Endothelial cell of umbilical vein (primary cell): ENCODE measurements around the gene CCNT2. TPM values are rescaled to one million over a fixed set of nuclear protein-coding genes. Genes with fewer than 3 reads are reported as not detected.

ENCODE experiments used
- BruUV-seq: library from RNA; stranded (reverse); fragments of 400-500 nt; replicated peaks from 2 replicates; lab custom pipeline; 2021; lab: Mats Ljungman, UMichigan
- CTCF ChIA-PET: fragments of 300-600, 350-600 bp; sonication (Branson Sonifier 250); formaldehyde crosslinking; loops from one replicate; lab custom pipeline; 2021; ENCODE audit warnings: antibody characterized with exemption, inconsistent platforms; lab: Charles Lee
- POLR2A ChIA-PET: fragments of 300-600, 350-600 bp; sonication (Branson Sonifier 250); formaldehyde crosslinking; loops from one replicate; lab custom pipeline; 2021; ENCODE audit warnings: antibody characterized with exemption, inconsistent platforms; lab: Charles Lee
- DNase-seq: peaks from one replicate; pipeline ENCODE4 v3.0.0-alpha.2; 2011; ENCODE audit warnings: low read depth, low spot score
- FAIRE-seq: peaks from 2 replicates; lab custom pipeline; 2011; peaks lifted over from hg19 to GRCh38; lab: Jason Lieb, UNC
- H2AFZ ChIP-seq: 2 replicates; pipeline ENCODE4 v1.6.0; 2012; ENCODE audit warnings: low read depth, low read length, control low read depth, inconsistent platforms
- H3K27ac ChIP-seq: 2 replicates; pipeline ENCODE4 v1.5.1; 2011; ENCODE audit warnings: low read depth, mild to moderate bottlenecking, control low read depth, low read length, moderate library complexity; ENCODE audit not compliant: insufficient read depth
- H3K27me3 ChIP-seq, 2 experiments: 2 replicates each; pipeline versions ENCODE4 v1.6.0 to v1.6.1; 2011; ENCODE audit warnings: low read length in 2 of 2, mixed read lengths in 1 of 2; ENCODE audit not compliant: control insufficient read depth in 2 of 2, insufficient read depth in 2 of 2
- H3K36me3 ChIP-seq, 2 experiments: 2 replicates in 1 of 2; 3 replicates in 1 of 2; pipeline ENCODE4 v1.5.1; 2011; ENCODE audit warnings: low read length in 2 of 2, mild to moderate bottlenecking in 1 of 2, moderate library complexity in 1 of 2; ENCODE audit not compliant: control insufficient read depth in 2 of 2, insufficient read depth in 2 of 2; ENCODE audit errors: extremely low read depth in 1 of 2
- H3K4me1 ChIP-seq: 3 replicates; pipeline ENCODE4 v1.5.1; 2011; ENCODE audit warnings: mild to moderate bottlenecking, low read length; ENCODE audit not compliant: control insufficient read depth, insufficient read depth; ENCODE audit errors: extremely low read depth
- H3K4me2 ChIP-seq: 2 replicates; pipeline ENCODE4 v1.6.1; 2011; ENCODE audit warnings: low read length, control low read depth, mixed read lengths; ENCODE audit not compliant: insufficient read depth
- H3K4me3 ChIP-seq, 3 experiments: fragments of 200-600 bp in 1 of 3; sonication (generic), shearing (Covaris generic) in 1 of 3; replicated peaks in 1 of 3; 2 replicates each; pipeline ENCODE4 v1.5.1; 2011 to 2016; ENCODE audit warnings: control low read depth in 3 of 3, low read length in 3 of 3, mild to moderate bottlenecking in 2 of 3, inconsistent platforms in 1 of 3, low read depth in 1 of 3, moderate library complexity in 1 of 3; ENCODE audit not compliant: insufficient read depth in 1 of 3
- H3K79me2 ChIP-seq: 2 replicates; pipeline ENCODE4 v1.6.0; 2012; ENCODE audit warnings: low read length, inconsistent platforms; ENCODE audit not compliant: control insufficient read depth, insufficient read depth
- H3K9ac ChIP-seq: replicated peaks from 2 replicates; pipeline ENCODE3; 2011; ENCODE audit warnings: low read length, control low read depth; ENCODE audit not compliant: insufficient read depth; ENCODE audit errors: extremely low read depth
- H3K9me1 ChIP-seq: replicated peaks from 3 replicates; pipeline ENCODE4 v1.6.0; 2011; ENCODE audit warnings: mild to moderate bottlenecking, low read length; ENCODE audit not compliant: control insufficient read depth, insufficient read depth; ENCODE audit errors: extremely low read depth
- H3K9me3 ChIP-seq: replicated peaks from 2 replicates; pipeline ENCODE4 v1.5.1; 2012; ENCODE audit warnings: low read length, inconsistent platforms; ENCODE audit not compliant: control insufficient read depth, insufficient read depth
- H4K20me1 ChIP-seq: replicated peaks from 2 replicates; pipeline ENCODE3; 2011; ENCODE audit warnings: mild to moderate bottlenecking, low read length; ENCODE audit not compliant: control insufficient read depth, insufficient read depth; ENCODE audit errors: extremely low read depth
- EZH2 ChIP-seq: IDR thresholded peaks from 2 replicates; pipeline ENCODE4 v1.6.1; 2012; ENCODE audit warnings: borderline replicate concordance, low read depth, mild to moderate bottlenecking, moderate library complexity, low read length, inconsistent platforms; ENCODE audit not compliant: severe bottlenecking
- FOS ChIP-seq: IDR thresholded peaks from 2 replicates; pipeline ENCODE4 v1.6.1; 2011; ENCODE audit warnings: mild to moderate bottlenecking, low read length, moderate library complexity, borderline replicate concordance; ENCODE audit not compliant: insufficient read depth
- GATA2 ChIP-seq: IDR thresholded peaks from 2 replicates; pipeline ENCODE4 v1.7.0; 2011; ENCODE audit warnings: low read depth, mild to moderate bottlenecking, moderate library complexity, mixed read lengths, low read length; ENCODE audit not compliant: insufficient read length, insufficient read depth
- JUN ChIP-seq: IDR thresholded peaks from 2 replicates; pipeline ENCODE4 v1.6.1; 2011; ENCODE audit warnings: borderline replicate concordance, low read depth; ENCODE audit not compliant: insufficient read length, insufficient read depth
- MYC ChIP-seq: IDR thresholded peaks from one replicate; pipeline ENCODE4 v1.6.1; 2011; ENCODE audit warnings: mild to moderate bottlenecking, low read depth, low read length
- POLR2A ChIP-seq: IDR thresholded peaks from 2 replicates; pipeline ENCODE4 v1.6.1; 2012; ENCODE audit warnings: low read depth, mild to moderate bottlenecking, control low read depth, low read length
- POLR2AphosphoS5 ChIP-seq: IDR thresholded peaks from 2 replicates; pipeline ENCODE4 v1.6.1; 2012; ENCODE audit warnings: low read depth, mild to moderate bottlenecking, control low read depth, low read length, moderate library complexity; ENCODE audit not compliant: insufficient read depth
- dilution Hi-C: fragments of 300-500 bp; cut with MboI; formaldehyde crosslinking; loops from one replicate; pipeline ENCODE4 v1.15.0; 2019; ENCODE audit warnings: low sequenced_read_pairs; ENCODE audit not compliant: extremely low pct_ligation_motif_present
- intact Hi-C: fragments of 100-400 bp; cut with micrococcal nuclease; formaldehyde crosslinking; loops from one replicate; pipeline ENCODE4 v1.10.0; 2022
- polyA plus RNA-seq, 4 experiments: library from polyadenylated mRNA; depleted of rRNA in 3 of 4; stranded (reverse) in 3 of 4; unstranded in 1 of 4; fragments of >200 nt; gene quantifications; 2 replicates each; pipeline versions ENCODE4 v1.2.1 to v1.2.3, GENCODE V29; 2011 to 2012; ENCODE audit warnings: missing spikeins in 1 of 4
- total RNA-seq: library from RNA; stranded (reverse); gene quantifications from 2 replicates; pipeline ENCODE4 v1.2.3, GENCODE V29; 2021
- TF ChIP-seq, protein P1 (sequence below): IDR thresholded peaks from 2 replicates; pipeline ENCODE4 v1.6.1; 2011; ENCODE audit not compliant: insufficient read depth, insufficient read length
- TF ChIP-seq, protein P2 (sequence below), 2 donors: IDR thresholded peaks; 1 replicate in 1 of 2; 2 replicates in 1 of 2; pipeline ENCODE4 v1.5.1; 2011; ENCODE audit warnings: low read length in 2 of 2, mild to moderate bottlenecking in 2 of 2, moderate library complexity in 2 of 2, control low read depth in 1 of 2, inconsistent platforms in 1 of 2, low read depth in 1 of 2; ENCODE audit not compliant: insufficient read depth in 1 of 2; ENCODE audit errors: extremely low read depth in 1 of 2

CCNT2 gene
- total and polyA plus RNA-seq, 2 donors (not counting 3 experiments of a cell fraction or from before 2014, with no cell fraction given) = 10.3 to 35.5 TPM

- H3K4me1 ChIP-seq = no peaks in the 10 kb centered on the region
- no peaks in the 10 kb centered on the region for H3K79me2 ChIP-seq
- no peak overlapping the region for H2AFZ ChIP-seq
- no peaks in the 10 kb centered on the region for H3K9me1 ChIP-seq
- DNase-seq = no peak
- intact Hi-C loops (no loop called here), dilution Hi-C loops (no loop called here)
- CTCF ChIA-PET = no interaction called here
- H3K4me2 ChIP-seq = no peak overlapping the region
- H3K36me3 ChIP-seq = no peaks in the 10 kb centered on the region
- no peaks in the 10 kb centered on the region for H3K9me3 ChIP-seq
- H3K27ac ChIP-seq = no peak overlapping the region
- H3K27me3 ChIP-seq = no peaks in the 10 kb centered on the region
- FAIRE-seq = no peak
- no peak for TF ChIP-seq POLR2AphosphoS5
- H3K9ac ChIP-seq = no peak overlapping the region
- BruUV-seq = no TSS peak
- H3K4me3 ChIP-seq = no peak overlapping the region
- POLR2A ChIA-PET = no interaction called here
- no peaks in the 10 kb centered on the region for H4K20me1 ChIP-seq
Measured at GRCh38 chr2:134882773-134883172, 35.8 kb upstream of the CCNT2 start.

GRCh38 chr2:134883552-134884293 is 34.9 kb upstream of the CCNT2 start:
- H3K27ac ChIP-seq = no peak overlapping the region
- no peaks in the 10 kb centered on the region for H3K4me1 ChIP-seq
- H4K20me1 ChIP-seq = no peaks in the 10 kb centered on the region
- no peak overlapping the region for H3K4me3 ChIP-seq
- POLR2A ChIA-PET = no interaction called here
- dilution Hi-C loops (no loop called here), intact Hi-C loops (no loop called here)
- H3K36me3 ChIP-seq = no peaks in the 10 kb centered on the region
- DNase-seq (no peak), FAIRE-seq (no peak)
- H3K4me2 ChIP-seq = no peak overlapping the region
- no TSS peak for BruUV-seq
- no peak overlapping the region for H2AFZ ChIP-seq
- no peaks in the 10 kb centered on the region for H3K79me2 ChIP-seq
- H3K9ac ChIP-seq = no peak overlapping the region
- TF ChIP-seq GATA2 (no peak), MYC (no peak), POLR2AphosphoS5 (no peak), FOS (no peak), POLR2A (no peak), JUN (no peak), EZH2 (no peak)
- TF ChIP-seq, protein P1, sequence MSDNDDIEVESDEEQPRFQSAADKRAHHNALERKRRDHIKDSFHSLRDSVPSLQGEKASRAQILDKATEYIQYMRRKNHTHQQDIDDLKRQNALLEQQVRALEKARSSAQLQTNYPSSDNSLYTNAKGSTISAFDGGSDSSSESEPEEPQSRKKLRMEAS = no peak
- TF ChIP-seq, protein P2, sequence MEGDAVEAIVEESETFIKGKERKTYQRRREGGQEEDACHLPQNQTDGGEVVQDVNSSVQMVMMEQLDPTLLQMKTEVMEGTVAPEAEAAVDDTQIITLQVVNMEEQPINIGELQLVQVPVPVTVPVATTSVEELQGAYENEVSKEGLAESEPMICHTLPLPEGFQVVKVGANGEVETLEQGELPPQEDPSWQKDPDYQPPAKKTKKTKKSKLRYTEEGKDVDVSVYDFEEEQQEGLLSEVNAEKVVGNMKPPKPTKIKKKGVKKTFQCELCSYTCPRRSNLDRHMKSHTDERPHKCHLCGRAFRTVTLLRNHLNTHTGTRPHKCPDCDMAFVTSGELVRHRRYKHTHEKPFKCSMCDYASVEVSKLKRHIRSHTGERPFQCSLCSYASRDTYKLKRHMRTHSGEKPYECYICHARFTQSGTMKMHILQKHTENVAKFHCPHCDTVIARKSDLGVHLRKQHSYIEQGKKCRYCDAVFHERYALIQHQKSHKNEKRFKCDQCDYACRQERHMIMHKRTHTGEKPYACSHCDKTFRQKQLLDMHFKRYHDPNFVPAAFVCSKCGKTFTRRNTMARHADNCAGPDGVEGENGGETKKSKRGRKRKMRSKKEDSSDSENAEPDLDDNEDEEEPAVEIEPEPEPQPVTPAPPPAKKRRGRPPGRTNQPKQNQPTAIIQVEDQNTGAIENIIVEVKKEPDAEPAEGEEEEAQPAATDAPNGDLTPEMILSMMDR (IDR thresholded peaks at IDR 0.05; ENCODE audit: extremely low read depth in 1 of 2, insufficient read depth in 1 of 2, low read depth in 1 of 2, low read length in 2 of 2) = no peak
- CTCF ChIA-PET = interaction anchor here (1.0 kb wide), 1 partner anchor 15 kb away, joined by 4 read pairs; no protein-coding TSS in a partner anchor
- no peaks in the 10 kb centered on the region for H3K9me1 ChIP-seq
- H3K9me3 ChIP-seq = no peaks in the 10 kb centered on the region
- H3K27me3 ChIP-seq = no peaks in the 10 kb centered on the region
